Pons (tissue), 1 donor: ENCODE results near the gene TXNDC16.

ENCODE experiments used
- DNase-seq: peaks from one replicate; pipeline ENCODE4 v3.0.0-alpha.2; 2016; ENCODE audit warnings: low spot score

The TXNDC16 gene

DNA sequence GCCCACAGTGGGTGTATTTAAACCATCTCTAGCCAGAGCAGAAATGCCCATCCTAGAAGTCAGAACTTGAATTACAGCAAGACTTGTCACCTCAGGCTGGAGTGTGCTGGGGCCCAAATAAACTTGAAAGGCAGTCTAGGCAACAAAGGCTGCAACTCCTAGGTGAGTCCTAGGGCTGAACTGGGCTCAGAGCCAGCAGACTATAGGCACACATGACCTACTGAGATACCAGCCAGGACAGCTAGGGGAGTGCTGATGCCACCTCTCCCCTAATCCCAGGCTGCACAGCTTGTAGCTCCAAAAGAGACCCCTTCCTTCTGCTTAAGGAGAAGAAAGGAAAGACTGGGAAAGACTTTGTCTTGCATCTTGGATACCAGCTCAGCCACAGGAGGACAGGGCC is 106.0 kb downstream of the TXNDC16 start:
- no peak for DNase-seq

DNA sequence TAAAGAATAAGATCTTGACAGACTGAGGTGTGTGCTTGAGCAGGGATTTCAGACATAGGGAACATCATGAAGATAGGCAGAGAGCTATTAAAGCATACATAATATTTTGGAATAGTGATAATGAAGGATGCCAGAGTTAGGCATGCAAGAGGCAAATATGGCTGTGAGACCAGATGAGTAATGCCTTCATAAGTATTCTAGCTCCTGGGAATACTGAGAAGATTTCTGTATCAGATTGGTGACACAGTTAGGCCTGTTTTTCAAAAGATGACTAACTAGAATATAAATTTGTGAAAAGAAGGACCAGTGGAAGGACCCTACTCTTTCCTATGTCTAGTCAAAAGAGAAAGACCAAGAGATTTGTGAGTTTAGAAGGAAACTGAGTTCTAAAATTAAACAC is 108.8 kb downstream of the TXNDC16 start:
- DNase-seq, result no peak

DNA sequence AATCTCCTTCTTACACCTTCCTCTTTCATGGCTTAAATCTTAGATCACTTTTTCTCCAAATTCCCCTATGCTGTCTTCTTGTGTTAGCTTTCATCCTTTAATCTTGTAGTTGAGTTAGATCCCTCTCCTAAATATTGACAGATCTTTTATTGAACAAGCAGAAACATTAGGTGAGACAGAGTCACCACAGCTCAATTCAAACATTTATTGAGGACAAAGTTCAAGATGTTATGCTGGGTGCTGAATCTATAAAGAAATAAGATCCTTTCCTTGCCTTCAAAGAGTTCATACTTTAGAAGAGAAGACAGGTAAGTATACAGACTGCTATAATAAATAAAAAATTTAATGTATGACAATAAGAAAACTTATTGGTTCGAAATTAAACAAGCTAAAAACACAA is 109.7 kb downstream of the TXNDC16 start:
- DNase-seq, result no peak

DNA sequence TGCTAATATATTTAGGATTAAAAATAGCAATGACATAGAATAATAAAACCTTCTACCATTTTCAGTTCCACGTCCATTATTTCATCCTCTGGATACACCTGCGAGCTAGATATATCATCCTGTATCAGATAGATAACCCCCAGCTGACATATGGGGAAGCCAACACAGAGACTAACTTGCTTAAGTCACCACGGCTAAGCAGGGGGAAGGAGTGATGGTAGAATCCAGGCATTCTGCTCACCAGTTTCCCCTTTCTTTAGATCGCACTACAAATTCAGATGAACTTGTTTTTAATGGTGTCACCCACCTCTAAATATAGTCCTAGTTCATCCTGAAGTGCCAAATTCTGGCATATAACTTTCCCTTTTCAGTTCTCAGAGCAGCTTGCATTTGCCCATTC is 110.1 kb downstream of the TXNDC16 start:
- DNase-seq, result no peak

GRCh38 chr14:52439476-52439875 is 112.8 kb downstream of the TXNDC16 start:
- no peak for DNase-seq

GRCh38 chr14:52434955-52435354 is 117.3 kb downstream of the TXNDC16 start:
- no peak for DNase-seq

GRCh38 chr14:52430474-52430873 is 121.8 kb downstream of the TXNDC16 start:
- no peak for DNase-seq

GRCh38 chr14:52429451-52429850 is 122.9 kb downstream of the TXNDC16 start:
- no peak for DNase-seq

GRCh38 chr14:52427460-52427859 is 124.8 kb downstream of the TXNDC16 start:
- DNase-seq, result no peak

DNA sequence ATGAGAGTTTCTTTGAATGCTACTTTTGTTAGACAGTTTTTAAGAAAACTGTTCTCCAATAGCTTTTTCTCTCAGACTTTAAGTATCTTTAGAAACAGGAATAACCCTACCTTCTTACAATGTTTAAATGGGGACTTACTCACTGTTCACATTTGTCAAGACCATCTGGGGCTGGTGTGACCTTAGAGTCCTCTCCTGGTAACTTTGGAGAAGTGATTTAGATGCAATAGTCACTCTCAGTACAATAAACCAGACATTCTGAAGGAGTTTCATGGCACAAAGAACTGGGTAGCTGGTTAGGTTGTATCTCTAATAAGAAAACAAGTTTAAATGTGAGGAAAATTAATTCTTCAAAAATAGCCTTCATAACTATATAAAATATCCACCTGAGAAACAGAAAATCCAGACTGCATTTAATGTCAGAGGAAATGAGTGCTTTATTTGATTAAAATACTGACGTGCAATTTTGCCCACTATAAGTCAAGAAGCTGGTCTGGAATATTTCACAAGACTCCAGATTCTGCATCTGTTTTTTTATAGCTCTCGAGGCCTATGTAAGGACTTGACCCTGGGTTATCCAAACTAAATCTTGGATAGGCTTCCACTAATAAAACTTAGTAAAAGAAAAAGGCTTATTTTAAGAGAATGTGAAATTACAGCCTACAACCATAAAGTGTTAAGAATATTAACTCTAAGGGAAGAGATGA is 129.5 kb downstream of the TXNDC16 start:
- no peak for DNase-seq

GRCh38 chr14:52417139-52417538 is 135.2 kb downstream of the TXNDC16 start:
- DNase-seq, result no peak

- no peak for DNase-seq
Observed at GRCh38 chr14:52413729-52414408, 138.4 kb downstream of the TXNDC16 start.

DNA sequence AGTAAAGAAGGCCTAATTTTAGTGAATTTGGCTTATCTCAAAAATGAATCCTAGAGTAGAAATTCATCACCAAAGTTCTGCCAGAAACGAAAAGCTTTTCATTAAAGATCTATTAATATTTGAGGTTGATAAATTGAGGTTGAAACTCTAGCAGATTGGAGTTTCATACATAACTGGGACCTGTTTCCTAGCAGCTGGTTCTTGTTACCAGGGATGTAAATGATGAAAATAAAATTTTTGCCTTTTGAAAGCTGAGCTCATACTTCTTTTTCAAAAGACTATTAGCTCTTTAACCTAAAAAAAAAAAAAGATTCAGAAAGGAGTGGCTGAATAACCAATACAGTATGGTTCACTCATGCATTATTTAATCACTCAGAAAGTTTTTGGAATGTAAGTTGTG is 139.9 kb downstream of the TXNDC16 start:
- DNase-seq, result no peak

DNA sequence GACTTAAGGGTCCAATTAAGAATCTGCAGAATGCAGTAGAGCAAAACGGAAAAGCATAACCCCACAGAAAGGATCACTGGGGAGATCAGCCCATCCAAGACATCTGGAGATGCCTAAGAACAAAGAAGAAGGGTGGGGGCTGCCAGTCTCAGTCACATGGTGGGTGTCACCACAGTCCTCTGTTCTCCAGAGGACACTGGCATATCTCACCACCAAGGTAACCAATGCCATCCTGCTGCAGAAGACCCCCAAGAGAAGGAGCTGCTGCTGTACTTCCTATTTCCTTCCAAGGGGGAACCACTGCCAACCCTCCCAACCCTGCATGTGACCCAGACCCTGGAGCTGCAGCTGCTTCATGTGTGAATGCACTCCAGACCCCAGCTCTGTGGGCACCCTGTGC is 147.0 kb downstream of the TXNDC16 start:
- DNase-seq, result no peak

GRCh38 chr14:52402812-52403526 is 149.3 kb downstream of the TXNDC16 start:
- DNase-seq, result no peak

GRCh38 chr14:52400846-52401245 is 151.5 kb downstream of the TXNDC16 start:
- DNase-seq, result no peak

GRCh38 chr14:52399921-52400595 is 152.2 kb downstream of the TXNDC16 start:
- DNase-seq, result no peak

- DNase-seq, result no peak
Observed at GRCh38 chr14:52399104-52399503, 153.2 kb downstream of the TXNDC16 start.

DNA sequence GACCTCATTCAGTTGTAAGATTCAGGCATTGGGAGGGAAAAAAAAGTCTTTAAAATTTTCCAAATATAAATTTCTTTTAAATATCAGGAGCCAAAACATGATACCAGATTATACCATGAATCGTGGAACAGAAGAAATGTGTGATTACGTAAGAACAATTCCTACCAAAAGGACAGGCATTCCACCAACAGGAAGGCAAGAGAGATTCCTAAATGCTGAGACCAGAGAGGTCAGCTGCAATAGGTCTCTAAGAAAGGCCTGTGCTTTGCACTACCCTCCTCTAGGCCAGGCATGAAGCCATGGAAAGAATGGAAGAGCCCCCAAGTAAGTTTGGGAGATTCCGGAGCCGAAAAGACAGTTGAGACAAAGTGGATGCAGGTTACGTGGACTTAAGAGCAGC is 154.5 kb downstream of the TXNDC16 start:
- no peak for DNase-seq

- no peak for DNase-seq
Observed at GRCh38 chr14:52395728-52396127, 156.6 kb downstream of the TXNDC16 start.

DNA sequence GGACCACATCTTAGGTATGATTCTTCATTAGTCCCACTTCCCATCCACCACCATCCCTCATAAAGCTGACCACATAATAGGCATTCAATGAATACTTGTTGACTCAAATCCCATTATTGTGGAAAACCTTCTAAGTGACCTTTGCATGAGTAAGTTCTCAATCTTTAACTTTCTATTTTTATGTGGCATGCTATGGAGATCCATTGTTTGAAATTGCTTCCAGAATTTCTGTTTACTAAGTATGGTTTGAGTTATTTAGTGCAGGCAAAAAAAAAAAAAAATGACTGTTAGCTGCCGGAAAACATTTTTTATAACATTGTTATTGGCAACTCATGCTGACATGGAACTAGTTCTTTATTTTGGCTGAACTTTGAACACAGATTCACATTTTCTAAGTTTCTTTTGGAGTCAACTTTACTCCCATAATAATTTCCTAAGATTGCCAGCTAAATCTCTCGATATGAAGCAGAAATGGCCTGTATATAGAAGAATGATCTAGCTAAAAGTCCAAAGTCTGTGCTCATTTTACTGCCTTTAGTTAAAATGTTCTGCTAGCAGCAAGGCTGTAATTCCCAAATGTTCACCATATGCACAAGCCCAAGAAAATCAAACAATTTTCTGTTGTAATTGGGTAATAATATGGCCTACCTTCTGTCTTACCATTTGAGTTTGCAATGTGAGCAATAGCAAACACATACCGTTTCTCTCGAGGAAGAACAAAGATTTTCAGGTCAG is 160.3 kb downstream of the TXNDC16 start:
- no peak for DNase-seq
